ENCODE results near the gene ST3GAL4.

The ST3GAL4 gene

DNA sequence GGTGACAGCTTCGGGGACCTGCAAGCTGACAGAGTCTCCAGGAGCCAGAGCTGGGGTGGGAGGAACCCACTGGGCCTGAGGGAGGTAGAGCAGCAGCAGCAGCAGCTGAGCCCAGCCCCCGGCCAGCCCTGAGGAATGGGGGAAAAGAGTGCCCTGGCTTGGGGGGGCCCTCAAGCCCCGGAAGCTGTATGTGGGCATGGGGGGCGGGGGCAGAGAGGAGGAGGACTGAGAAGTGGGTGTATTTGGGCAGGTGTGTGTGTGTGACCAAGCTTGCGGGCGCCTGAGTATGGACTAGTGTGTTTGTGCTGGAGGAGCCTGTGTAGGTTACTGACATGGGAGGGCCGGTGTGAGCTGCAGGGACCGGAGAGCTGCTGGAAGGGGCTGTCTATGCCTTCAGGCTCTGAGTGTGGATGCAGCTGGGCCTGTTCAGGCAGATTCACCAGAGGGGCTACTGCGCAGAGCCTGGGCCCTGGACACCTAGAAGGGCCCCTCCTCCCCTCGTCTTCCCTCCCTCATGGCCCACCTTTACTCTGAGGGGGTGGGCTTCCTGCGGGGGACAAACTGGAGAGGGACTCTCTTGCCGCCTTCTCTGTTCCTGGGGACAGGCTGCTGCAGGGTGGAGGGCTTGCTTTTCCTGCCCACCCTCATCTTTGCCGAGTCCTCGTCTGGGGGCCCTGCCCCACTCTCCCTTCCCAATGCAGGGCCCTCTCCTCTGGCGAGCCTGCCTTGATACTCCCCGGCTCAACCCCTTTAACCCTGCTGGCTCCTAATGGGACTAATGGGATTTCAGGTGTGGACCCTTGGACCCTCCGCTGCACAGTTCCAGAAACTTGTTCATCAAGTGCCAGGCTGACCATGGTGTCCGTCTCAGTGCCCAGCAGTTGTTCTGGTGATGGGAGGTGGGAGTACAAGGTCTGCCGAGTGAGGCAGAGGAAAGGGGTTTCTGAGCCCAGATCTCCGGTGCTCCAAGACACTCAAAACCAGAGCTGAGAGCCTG, 28.2 kb downstream of the ST3GAL4 start:
- TF ChIP-seq RAD21 (IDR thresholded peaks at IDR 0.05; ENCODE audit: low read depth) (no peak), TAF1 (IDR thresholded peaks at IDR 0.05; ENCODE audit: low read depth) (no peak), ZBTB7A (IDR thresholded peaks at IDR 0.05; ENCODE audit: low read depth) (no peak), NFIC (IDR thresholded peaks at IDR 0.05) (no peak), TEAD4 (IDR thresholded peaks at IDR 0.05) (no peak), EGR1 (IDR thresholded peaks at IDR 0.05) (no peak), FOXM1 (IDR thresholded peaks at IDR 0.05; ENCODE audit: borderline replicate concordance, low read depth) (no peak), CREB1 (IDR thresholded peaks at IDR 0.05; ENCODE audit: low read depth) (no peak), YY1 (IDR thresholded peaks at IDR 0.05; ENCODE audit: low read depth) (no peak), CEBPB (IDR thresholded peaks at IDR 0.05) (no peak), EP300 (IDR thresholded peaks at IDR 0.05; ENCODE audit: borderline replicate concordance) (no peak), TCF12 (IDR thresholded peaks at IDR 0.05; ENCODE audit: low read depth) (no peak)
- TF ChIP-seq, protein P1, sequence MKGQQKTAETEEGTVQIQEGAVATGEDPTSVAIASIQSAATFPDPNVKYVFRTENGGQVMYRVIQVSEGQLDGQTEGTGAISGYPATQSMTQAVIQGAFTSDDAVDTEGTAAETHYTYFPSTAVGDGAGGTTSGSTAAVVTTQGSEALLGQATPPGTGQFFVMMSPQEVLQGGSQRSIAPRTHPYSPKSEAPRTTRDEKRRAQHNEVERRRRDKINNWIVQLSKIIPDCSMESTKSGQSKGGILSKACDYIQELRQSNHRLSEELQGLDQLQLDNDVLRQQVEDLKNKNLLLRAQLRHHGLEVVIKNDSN (IDR thresholded peaks at IDR 0.05), result no peak
- TF ChIP-seq, protein P2, sequence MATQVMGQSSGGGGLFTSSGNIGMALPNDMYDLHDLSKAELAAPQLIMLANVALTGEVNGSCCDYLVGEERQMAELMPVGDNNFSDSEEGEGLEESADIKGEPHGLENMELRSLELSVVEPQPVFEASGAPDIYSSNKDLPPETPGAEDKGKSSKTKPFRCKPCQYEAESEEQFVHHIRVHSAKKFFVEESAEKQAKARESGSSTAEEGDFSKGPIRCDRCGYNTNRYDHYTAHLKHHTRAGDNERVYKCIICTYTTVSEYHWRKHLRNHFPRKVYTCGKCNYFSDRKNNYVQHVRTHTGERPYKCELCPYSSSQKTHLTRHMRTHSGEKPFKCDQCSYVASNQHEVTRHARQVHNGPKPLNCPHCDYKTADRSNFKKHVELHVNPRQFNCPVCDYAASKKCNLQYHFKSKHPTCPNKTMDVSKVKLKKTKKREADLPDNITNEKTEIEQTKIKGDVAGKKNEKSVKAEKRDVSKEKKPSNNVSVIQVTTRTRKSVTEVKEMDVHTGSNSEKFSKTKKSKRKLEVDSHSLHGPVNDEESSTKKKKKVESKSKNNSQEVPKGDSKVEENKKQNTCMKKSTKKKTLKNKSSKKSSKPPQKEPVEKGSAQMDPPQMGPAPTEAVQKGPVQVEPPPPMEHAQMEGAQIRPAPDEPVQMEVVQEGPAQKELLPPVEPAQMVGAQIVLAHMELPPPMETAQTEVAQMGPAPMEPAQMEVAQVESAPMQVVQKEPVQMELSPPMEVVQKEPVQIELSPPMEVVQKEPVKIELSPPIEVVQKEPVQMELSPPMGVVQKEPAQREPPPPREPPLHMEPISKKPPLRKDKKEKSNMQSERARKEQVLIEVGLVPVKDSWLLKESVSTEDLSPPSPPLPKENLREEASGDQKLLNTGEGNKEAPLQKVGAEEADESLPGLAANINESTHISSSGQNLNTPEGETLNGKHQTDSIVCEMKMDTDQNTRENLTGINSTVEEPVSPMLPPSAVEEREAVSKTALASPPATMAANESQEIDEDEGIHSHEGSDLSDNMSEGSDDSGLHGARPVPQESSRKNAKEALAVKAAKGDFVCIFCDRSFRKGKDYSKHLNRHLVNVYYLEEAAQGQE (IDR thresholded peaks at IDR 0.05; ENCODE audit: low read depth), result no peak
- TF ChIP-seq, protein P3, sequence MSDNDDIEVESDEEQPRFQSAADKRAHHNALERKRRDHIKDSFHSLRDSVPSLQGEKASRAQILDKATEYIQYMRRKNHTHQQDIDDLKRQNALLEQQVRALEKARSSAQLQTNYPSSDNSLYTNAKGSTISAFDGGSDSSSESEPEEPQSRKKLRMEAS (IDR thresholded peaks at IDR 0.05), result no peak

DNA sequence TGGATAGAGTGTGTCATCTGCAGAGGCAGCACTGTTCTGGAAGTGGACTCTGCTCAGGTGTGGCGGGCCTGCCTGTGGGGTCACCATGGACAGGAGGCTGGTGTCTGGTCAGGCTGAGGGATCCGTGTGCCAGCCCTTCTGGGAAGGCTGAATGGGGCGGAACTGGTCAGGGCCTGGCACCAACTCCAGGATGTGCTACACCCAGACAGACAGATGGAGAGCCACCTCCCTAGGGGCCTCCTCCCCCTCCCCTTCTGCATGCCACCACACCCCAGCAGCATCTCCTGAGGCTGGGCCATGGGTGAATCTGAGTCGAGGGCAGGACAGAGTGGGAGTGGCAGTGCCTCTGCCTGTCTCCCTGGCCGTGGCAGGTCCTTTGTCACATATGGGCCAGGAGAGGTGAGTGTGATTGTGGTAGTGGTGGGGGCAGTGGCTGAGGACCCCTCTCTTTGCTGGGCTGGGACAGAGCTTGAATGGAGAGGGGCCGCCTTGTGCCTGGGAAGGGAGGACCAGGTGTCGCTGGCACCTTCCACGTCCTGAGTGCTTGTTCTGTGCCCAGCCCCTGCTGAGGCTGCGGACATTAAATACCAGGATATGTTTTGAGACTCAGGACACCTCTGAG, 29.1 kb downstream of the ST3GAL4 start:
- TF ChIP-seq CEBPB (IDR thresholded peaks at IDR 0.05) (no peak), ZBTB7A (IDR thresholded peaks at IDR 0.05; ENCODE audit: low read depth) (no peak), TEAD4 (IDR thresholded peaks at IDR 0.05) (no peak), EGR1 (IDR thresholded peaks at IDR 0.05) (no peak), FOXM1 (IDR thresholded peaks at IDR 0.05; ENCODE audit: borderline replicate concordance, low read depth) (no peak), TAF1 (IDR thresholded peaks at IDR 0.05; ENCODE audit: low read depth) (no peak), TCF12 (IDR thresholded peaks at IDR 0.05; ENCODE audit: low read depth) (no peak), EP300 (IDR thresholded peaks at IDR 0.05; ENCODE audit: borderline replicate concordance) (no peak), YY1 (IDR thresholded peaks at IDR 0.05; ENCODE audit: low read depth) (no peak), NFIC (IDR thresholded peaks at IDR 0.05) (no peak), CREB1 (IDR thresholded peaks at IDR 0.05; ENCODE audit: low read depth) (no peak), RAD21 (IDR thresholded peaks at IDR 0.05; ENCODE audit: low read depth) (no peak)
- TF ChIP-seq, protein P3 (IDR thresholded peaks at IDR 0.05), result no peak
- TF ChIP-seq, protein P1 (IDR thresholded peaks at IDR 0.05), result no peak
- TF ChIP-seq, protein P2 (IDR thresholded peaks at IDR 0.05; ENCODE audit: low read depth), result no peak

DNA sequence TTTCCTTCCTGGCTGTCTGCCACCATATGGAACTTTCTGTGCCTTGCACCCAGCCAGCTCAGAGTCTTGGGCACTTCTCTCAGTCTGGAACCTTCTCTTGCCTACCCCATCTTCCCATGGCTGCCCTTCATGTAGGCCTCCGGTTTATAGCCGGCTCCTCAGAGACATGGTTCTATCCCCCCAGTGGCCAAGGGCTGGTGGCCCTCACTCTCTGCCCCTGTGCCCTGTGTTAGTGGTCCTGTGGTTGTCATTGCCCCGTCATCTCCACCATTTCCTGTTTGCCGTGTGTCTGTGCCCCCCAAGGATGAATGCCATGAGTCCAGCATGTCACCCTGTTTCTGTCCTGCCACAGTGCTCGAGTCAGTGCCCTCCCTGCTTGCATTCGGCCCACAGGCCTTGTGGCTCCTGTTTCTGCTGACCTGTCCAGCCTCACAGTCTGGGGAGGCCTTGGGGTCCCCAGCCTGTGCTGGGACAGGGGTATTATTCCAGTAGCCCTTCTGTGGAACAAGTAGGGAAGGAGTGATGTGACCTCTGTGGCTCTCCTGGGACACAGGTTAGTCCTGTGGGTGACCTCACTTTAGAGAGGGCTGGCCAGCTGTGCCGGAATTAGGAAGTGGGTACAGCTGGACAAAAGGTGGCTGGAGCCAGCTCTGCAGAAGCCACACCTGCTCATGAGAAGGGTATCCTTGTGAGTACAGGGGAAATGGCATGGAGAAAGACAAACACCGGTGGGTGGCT, 30.7 kb downstream of the ST3GAL4 start:
- TF ChIP-seq TAF1 (IDR thresholded peaks at IDR 0.05; ENCODE audit: low read depth) (no peak), CREB1 (IDR thresholded peaks at IDR 0.05; ENCODE audit: low read depth) (no peak), ZBTB7A (IDR thresholded peaks at IDR 0.05; ENCODE audit: low read depth) (no peak), CEBPB (IDR thresholded peaks at IDR 0.05) (no peak), NFIC (IDR thresholded peaks at IDR 0.05) (no peak), TEAD4 (IDR thresholded peaks at IDR 0.05) (no peak)
- TF ChIP-seq, protein P2 (IDR thresholded peaks at IDR 0.05; ENCODE audit: low read depth), result no peak

All from Ishikawa (cell line).